ENCODE data around the gene PRKCA.

Gene PRKCA

GRCh38 chr17:66747578-66748275 lies 445.3 kb downstream of the PRKCA start:
- no peak for DNase-seq (ENCODE audit: low read depth)
- no peak overlapping the region for H3K4me3 ChIP-seq (ENCODE audit: low read depth, low read length)
- TF ChIP-seq POLR2A (IDR thresholded peaks at IDR 0.05; ENCODE audit: extremely low read depth, insufficient read length) (no peak), MYC (IDR thresholded peaks at IDR 0.05; ENCODE audit: low read depth, low read length) (no peak), MAX (IDR thresholded peaks at IDR 0.05; ENCODE audit: low read depth, low read length) (no peak), CTCF (IDR thresholded peaks at IDR 0.05; ENCODE audit: low read depth, low read length) (no peak)

- no peak for TF ChIP-seq CTCF (IDR thresholded peaks at IDR 0.05; ENCODE audit: low read depth, low read length)
- no peak for TF ChIP-seq POLR2A (IDR thresholded peaks at IDR 0.05; ENCODE audit: extremely low read depth, insufficient read length)
- TF ChIP-seq MYC (IDR thresholded peaks at IDR 0.05; ENCODE audit: low read depth, low read length): no peak
- TF ChIP-seq MAX (IDR thresholded peaks at IDR 0.05; ENCODE audit: low read depth, low read length): no peak
- H3K4me3 ChIP-seq (ENCODE audit: low read depth, low read length): no peak overlapping the region
- no peak for DNase-seq (ENCODE audit: low read depth)
These were observed 446.2 kb downstream of the PRKCA start for GRCh38 chr17:66748578-66748977.

- H3K4me3 ChIP-seq (ENCODE audit: low read depth, low read length): no peak overlapping the region
- TF ChIP-seq CTCF (IDR thresholded peaks at IDR 0.05; ENCODE audit: low read depth, low read length) (no peak), POLR2A (IDR thresholded peaks at IDR 0.05; ENCODE audit: extremely low read depth, insufficient read length) (no peak), MYC (IDR thresholded peaks at IDR 0.05; ENCODE audit: low read depth, low read length) (no peak), MAX (IDR thresholded peaks at IDR 0.05; ENCODE audit: low read depth, low read length) (no peak)
- no peak for DNase-seq (ENCODE audit: low read depth)
These were observed 446.9 kb downstream of the PRKCA start for GRCh38 chr17:66749217-66749832.

- TF ChIP-seq POLR2A (IDR thresholded peaks at IDR 0.05; ENCODE audit: extremely low read depth, insufficient read length): no peak
- TF ChIP-seq MAX (IDR thresholded peaks at IDR 0.05; ENCODE audit: low read depth, low read length): no peak
- no peak for DNase-seq (ENCODE audit: low read depth)
- no peak overlapping the region for H3K4me3 ChIP-seq (ENCODE audit: low read depth, low read length)
These were observed 447.7 kb downstream of the PRKCA start for GRCh38 chr17:66750116-66750515.

- no peak for DNase-seq (ENCODE audit: low read depth)
- H3K4me3 ChIP-seq (ENCODE audit: low read depth, low read length): no peak overlapping the region
- TF ChIP-seq MYC (IDR thresholded peaks at IDR 0.05; ENCODE audit: low read depth, low read length): no peak
- TF ChIP-seq CTCF (IDR thresholded peaks at IDR 0.05; ENCODE audit: low read depth, low read length): no peak
- TF ChIP-seq MAX (IDR thresholded peaks at IDR 0.05; ENCODE audit: low read depth, low read length): no peak
- no peak for TF ChIP-seq POLR2A (IDR thresholded peaks at IDR 0.05; ENCODE audit: extremely low read depth, insufficient read length)
These were observed 448.5 kb downstream of the PRKCA start for GRCh38 chr17:66750781-66751543.

- DNase-seq (ENCODE audit: low read depth): no peak
- TF ChIP-seq MAX (IDR thresholded peaks at IDR 0.05; ENCODE audit: low read depth, low read length) (no peak), CTCF (IDR thresholded peaks at IDR 0.05; ENCODE audit: low read depth, low read length) (no peak), POLR2A (IDR thresholded peaks at IDR 0.05; ENCODE audit: extremely low read depth, insufficient read length) (no peak), MYC (IDR thresholded peaks at IDR 0.05; ENCODE audit: low read depth, low read length) (no peak)
These were observed 449.4 kb downstream of the PRKCA start for GRCh38 chr17:66751771-66752170.

More at GRCh38 chr17:66751771-66752170, 449.4 kb downstream of the PRKCA start:
- H3K4me3 ChIP-seq (ENCODE audit: low read depth, low read length): no peak overlapping the region

Data from NB4 (cell line).